BLaER1 treated with 17β-estradiol and CSF1 and Interleukin-3, amounts not matched to agents 10 nM and 100 nM (cell line): ENCODE measurements around the gene MLPH.
A peak's percentile ranks its signal among the peaks of the same experiment; 100 is the strongest.

ENCODE experiments used
- H3K27ac ChIP-seq, 11 experiments: shearing (Covaris generic); formaldehyde crosslinking; 2 replicates each; pipeline ENCODE4 v1.8.1; 2022
- H3K27me3 ChIP-seq, 11 experiments: shearing (Covaris generic); formaldehyde crosslinking; 2 replicates each; pipeline ENCODE4 v1.8.1; 2022
- H3K36me3 ChIP-seq, 11 experiments: shearing (Covaris generic); formaldehyde crosslinking; 2 replicates each; pipeline ENCODE4 v1.8.1; 2022
- H3K4me1 ChIP-seq, 10 experiments: shearing (Covaris generic); formaldehyde crosslinking; 2 replicates each; pipeline ENCODE4 v1.8.1; 2022
- H3K4me2 ChIP-seq, 11 experiments: shearing (Covaris generic); formaldehyde crosslinking; 2 replicates each; pipeline ENCODE4 v1.8.1; 2022
- H3K4me3 ChIP-seq, 10 experiments: shearing (Covaris generic); formaldehyde crosslinking; 2 replicates each; pipeline ENCODE4 v1.8.1; 2022
- H3K9ac ChIP-seq, 11 experiments: shearing (Covaris generic); formaldehyde crosslinking; 2 replicates each; pipeline ENCODE4 v1.8.1; 2022
- H3K9me3 ChIP-seq, 11 experiments: shearing (Covaris generic); formaldehyde crosslinking; replicated peaks in 1 of 11; 2 replicates each; pipeline ENCODE4 v1.8.1; 2022
- H4K20me1 ChIP-seq, 11 experiments: shearing (Covaris generic); formaldehyde crosslinking; 2 replicates each; pipeline ENCODE4 v1.8.1; 2022
- Cebpa-rat ChIP-seq, 11 experiments: shearing (Covaris generic); IDR thresholded peaks; 2 replicates each; pipeline ENCODE4 v1.8.1; 2022

Gene MLPH

GRCh38 chr2:237472909-237473877 lies 13.9 kb upstream of the MLPH start:
- Histone ChIP-seq H3K4me1 (peaks cover 46 to 67% (median 62%) of the 10 kb centered on the region in 10 experiments), H3K9ac (peak overlapping the region in 7 of 11 experiments; percentile 23 to 98 (median 95); a peak in 10 of 22 replicates), H3K9me3 (no peaks in the 10 kb centered on the region; a peak in 1 of 22 replicates), H3K27ac (peak overlapping the region in 8 of 11 experiments; percentile 89 to 98 (median 95); a peak in 14 of 22 replicates), H3K27me3 (peaks cover 0 to 10% (median 5%) of the 10 kb centered on the region in 11 experiments; a peak in 5 of 22 replicates), H3K4me2 (peak overlapping the region; percentile 80 to 99 (median 97)), H4K20me1 (no peaks in the 10 kb centered on the region), H3K4me3 (0 out of 20 replicates have a peak overlapping the region, but pooled peaks of 1 of the 10 experiments have one; percentile 5), H3K36me3 (no peaks in the 10 kb centered on the region)
- no peak for TF ChIP-seq Cebpa-rat (IDR thresholded peaks at IDR 0.05)

GRCh38 chr2:237473878-237474441 lies 13.1 kb upstream of the MLPH start:
- no peaks in the 10 kb centered on the region for H3K36me3 ChIP-seq
- H3K27ac ChIP-seq, result peak overlapping the region in 10 of 11 experiments; percentile 89 to 98 (median 94); a peak in 19 of 22 replicates
- H4K20me1 ChIP-seq, result no peaks in the 10 kb centered on the region
- no peak for TF ChIP-seq Cebpa-rat (IDR thresholded peaks at IDR 0.05)
- peak overlapping the region; percentile 80 to 99 (median 97) for H3K4me2 ChIP-seq
- H3K27me3 ChIP-seq, result peaks cover 0 to 10% (median 5%) of the 10 kb centered on the region in 11 experiments; a peak in 5 of 22 replicates
- H3K4me1 ChIP-seq, result peaks cover 46 to 67% (median 61%) of the 10 kb centered on the region in 10 experiments
- H3K9me3 ChIP-seq, result no peaks in the 10 kb centered on the region; a peak in 1 of 22 replicates
- H3K4me3 ChIP-seq, result peak overlapping the region in 9 of 10 experiments; percentile 66 to 88 (median 77); a peak in 12 of 20 replicates
- H3K9ac ChIP-seq, result peak overlapping the region; percentile 90 to 98 (median 93); a peak in 18 of 22 replicates

DNA sequence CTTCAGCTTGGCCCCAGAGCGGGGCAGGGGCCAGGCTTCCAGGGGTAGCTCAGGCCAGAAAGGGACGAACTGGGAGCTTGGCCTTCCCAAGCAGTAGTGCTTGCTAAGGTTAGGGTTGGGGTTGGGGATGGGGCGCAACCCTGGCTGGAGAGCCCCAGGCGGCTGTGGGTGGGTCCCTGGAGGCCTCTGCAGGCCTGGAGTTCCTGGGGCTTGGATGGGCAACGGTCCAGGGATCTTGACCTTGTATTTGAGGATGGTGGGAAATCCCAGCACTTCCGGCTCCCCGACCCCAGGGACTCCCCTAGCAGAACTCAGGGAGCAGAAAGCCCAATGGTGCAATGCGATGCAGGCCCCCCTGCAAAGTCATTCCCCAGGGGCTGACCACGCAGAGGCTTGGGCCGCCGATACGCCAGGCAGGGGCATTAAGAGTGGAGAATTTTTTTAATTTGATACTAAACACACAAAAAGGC lies 12.6 kb upstream of the MLPH start:
- peak overlapping the region; percentile 89 to 98 (median 94) for H3K27ac ChIP-seq
- H3K9me3 ChIP-seq, result no peaks in the 10 kb centered on the region; a peak in 1 of 22 replicates
- peak overlapping the region; percentile 90 to 98 (median 93) for H3K9ac ChIP-seq
- peaks cover 0 to 10% (median 5%) of the 10 kb centered on the region in 11 experiments; a peak in 5 of 22 replicates for H3K27me3 ChIP-seq
- H4K20me1 ChIP-seq, result no peaks in the 10 kb centered on the region
- H3K4me3 ChIP-seq, result peak overlapping the region; percentile 66 to 88 (median 78)
- no peaks in the 10 kb centered on the region for H3K36me3 ChIP-seq
- H3K4me1 ChIP-seq, result peaks cover 46 to 68% (median 59%) of the 10 kb centered on the region in 10 experiments
- TF ChIP-seq Cebpa-rat (IDR thresholded peaks at IDR 0.05), result no peak
- H3K4me2 ChIP-seq, result peak overlapping the region; percentile 80 to 99 (median 97)

DNA sequence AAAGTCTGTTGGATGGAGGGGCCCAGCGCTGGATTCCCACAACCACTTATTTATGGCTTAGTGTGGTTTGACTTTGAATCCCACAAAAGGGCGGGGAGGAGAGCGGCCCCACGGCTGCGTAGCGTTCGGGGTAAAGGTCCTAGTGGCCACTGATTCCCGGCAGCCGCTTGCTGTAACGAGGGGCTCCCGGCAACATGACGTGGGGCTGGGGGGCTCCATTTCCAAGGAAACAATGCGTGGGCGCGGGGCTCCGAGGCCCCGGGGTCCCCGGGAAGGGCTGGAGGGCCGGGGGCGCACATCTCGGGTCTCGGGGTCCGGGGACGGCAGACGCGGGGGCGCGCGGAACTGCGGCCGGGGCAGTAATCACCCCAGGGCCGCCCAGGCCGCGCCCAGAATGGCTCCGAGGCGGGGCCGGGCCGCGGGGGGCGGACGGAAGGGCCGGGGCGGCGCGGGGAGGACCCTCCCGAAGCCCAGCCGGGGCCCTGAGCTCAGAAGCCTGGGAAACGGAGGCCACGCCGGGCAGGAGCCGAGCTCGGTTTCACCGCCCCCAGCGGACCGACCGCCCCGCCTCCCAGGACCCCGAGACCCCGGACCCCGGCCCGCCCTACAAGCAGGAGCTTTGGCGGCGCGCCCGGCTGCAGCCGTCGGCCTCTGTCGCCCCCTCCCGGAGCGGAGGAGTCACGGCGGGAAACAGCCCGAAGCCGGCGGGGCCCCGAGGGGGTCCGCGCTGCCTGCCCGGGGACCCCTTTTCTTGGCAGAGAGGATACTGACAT lies 11.9 kb upstream of the MLPH start:
- no peak for TF ChIP-seq Cebpa-rat (IDR thresholded peaks at IDR 0.05)

GRCh38 chr2:237475704-237476141 lies 11.3 kb upstream of the MLPH start:
- Histone ChIP-seq H3K9me3 (no peaks in the 10 kb centered on the region), H3K9ac (peak overlapping the region; percentile 90 to 98 (median 93)), H3K36me3 (no peaks in the 10 kb centered on the region), H3K4me3 (peak overlapping the region; percentile 66 to 88 (median 78)), H3K27me3 (peaks cover 0 to 10% (median 5%) of the 10 kb centered on the region in 11 experiments; a peak in 5 of 22 replicates), H3K4me2 (peak overlapping the region; percentile 80 to 99 (median 97)), H4K20me1 (no peaks in the 10 kb centered on the region), H3K4me1 (peaks cover 36 to 56% (median 48%) of the 10 kb centered on the region in 10 experiments), H3K27ac (peak overlapping the region; percentile 89 to 98 (median 94))
- TF ChIP-seq Cebpa-rat (IDR thresholded peaks at IDR 0.05), result no peak

More for the DNA sequence above, 11.9 kb upstream of the MLPH start:
- no peaks in the 10 kb centered on the region for H3K9me3 ChIP-seq
- H3K36me3 ChIP-seq, result no peaks in the 10 kb centered on the region
- H3K4me2 ChIP-seq, result peak overlapping the region; percentile 80 to 99 (median 97)
- peaks cover 0 to 10% (median 5%) of the 10 kb centered on the region in 11 experiments; a peak in 5 of 22 replicates for H3K27me3 ChIP-seq
- peaks cover 40 to 62% (median 53%) of the 10 kb centered on the region in 10 experiments for H3K4me1 ChIP-seq
- H3K27ac ChIP-seq, result peak overlapping the region; percentile 89 to 98 (median 94)
- no peaks in the 10 kb centered on the region for H4K20me1 ChIP-seq
- peak overlapping the region; percentile 90 to 98 (median 93) for H3K9ac ChIP-seq
- peak overlapping the region; percentile 66 to 88 (median 78) for H3K4me3 ChIP-seq

GRCh38 chr2:237478095-237478494 lies 9.0 kb upstream of the MLPH start:
- no peak overlapping the region for H3K9ac ChIP-seq
- H3K4me2 ChIP-seq, result no peak overlapping the region
- no peaks in the 10 kb centered on the region for H3K36me3 ChIP-seq
- H3K4me3 ChIP-seq, result no peak overlapping the region
- no peak for TF ChIP-seq Cebpa-rat (IDR thresholded peaks at IDR 0.05)
- peaks cover 37 to 51% (median 40%) of the 10 kb centered on the region in 10 experiments for H3K4me1 ChIP-seq
- peaks cover 0 to 10% (median 5%) of the 10 kb centered on the region in 11 experiments; a peak in 5 of 22 replicates for H3K27me3 ChIP-seq
- H3K9me3 ChIP-seq, result no peaks in the 10 kb centered on the region
- H3K27ac ChIP-seq, result no peak overlapping the region
- no peaks in the 10 kb centered on the region for H4K20me1 ChIP-seq

- no peaks in the 10 kb centered on the region for H3K36me3 ChIP-seq
- no peak overlapping the region for H3K9ac ChIP-seq
- no peak overlapping the region for H3K27ac ChIP-seq
- H3K9me3 ChIP-seq, result no peaks in the 10 kb centered on the region
- H3K4me1 ChIP-seq, result peaks cover 30 to 51% (median 34%) of the 10 kb centered on the region in 10 experiments
- no peak overlapping the region for H3K4me2 ChIP-seq
- no peaks in the 10 kb centered on the region for H4K20me1 ChIP-seq
- peaks cover 0 to 10% (median 5%) of the 10 kb centered on the region in 11 experiments; a peak in 5 of 22 replicates for H3K27me3 ChIP-seq
- H3K4me3 ChIP-seq, result no peak overlapping the region
- no peak for TF ChIP-seq Cebpa-rat (IDR thresholded peaks at IDR 0.05)
Measured at GRCh38 chr2:237478979-237479378, 8.1 kb upstream of the MLPH start.

DNA sequence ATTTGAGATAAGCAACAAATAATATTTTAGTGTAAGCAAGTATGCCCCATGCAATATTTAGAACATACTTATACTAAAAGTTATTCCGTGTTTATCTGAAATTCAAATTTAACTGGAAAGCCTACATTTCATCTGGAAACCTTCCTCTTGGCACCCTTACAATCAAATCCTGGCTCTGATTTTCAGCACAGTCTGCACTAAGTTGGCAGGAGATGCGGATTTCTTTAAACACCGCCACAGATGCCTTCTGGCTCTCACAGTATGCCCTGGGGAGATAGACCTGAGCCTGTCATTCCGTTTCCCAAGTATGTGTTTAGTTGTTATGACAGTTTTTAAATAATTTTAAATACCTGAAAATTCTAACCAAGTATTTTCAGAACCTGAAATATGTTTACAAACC lies 7.3 kb upstream of the MLPH start:
- Histone ChIP-seq H3K27ac (no peak overlapping the region), H3K4me3 (no peak overlapping the region), H3K36me3 (no peaks in the 10 kb centered on the region), H3K9ac (no peak overlapping the region), H3K4me1 (peaks cover 22 to 46% (median 26%) of the 10 kb centered on the region in 10 experiments), H3K9me3 (no peaks in the 10 kb centered on the region), H3K4me2 (no peak overlapping the region), H4K20me1 (no peaks in the 10 kb centered on the region), H3K27me3 (peaks cover 0 to 10% (median 5%) of the 10 kb centered on the region in 11 experiments; a peak in 5 of 22 replicates)
- no peak for TF ChIP-seq Cebpa-rat (IDR thresholded peaks at IDR 0.05)
